ENCODE data around the gene GOLPH3. TPM values are rescaled to one million over a fixed set of nuclear protein-coding genes. Genes with fewer than 3 reads are reported as not detected.

Gene GOLPH3
- total RNA-seq, 1 experiment from 2014 or later = 46.2 TPM

- H3K79me2 ChIP-seq (ENCODE audit: low read length) = no peaks in the 10 kb centered on the region
- CTCF ChIA-PET = interaction anchor here (0.6 kb wide), 1 partner anchor 808 kb away, joined by 3 read pairs; no protein-coding TSS in a partner anchor
- no peak overlapping the region for H2AFZ ChIP-seq (ENCODE audit: low read length)
Measured at GRCh38 chr5:32109236-32109635, 64.9 kb downstream of the GOLPH3 start.

GRCh38 chr5:32108167-32108566 is 66.0 kb downstream of the GOLPH3 start:
- Histone ChIP-seq H4K20me1 (ENCODE audit: low read length) (no peaks in the 10 kb centered on the region), H3K4me2 (ENCODE audit: low read length) (no peak overlapping the region), H3K9me3 (ENCODE audit: low read length) (no peaks in the 10 kb centered on the region), H3K4me1 (ENCODE audit: insufficient read depth, low read length) (no peaks in the 10 kb centered on the region), H3K36me3 (ENCODE audit: low read depth, low read length) (peaks cover 36% of the 10 kb centered on the region), H3K9ac (ENCODE audit: low read length) (no peak overlapping the region), H3K27ac (ENCODE audit: low read length) (no peak overlapping the region), H3K9me2 (replicated peaks; ENCODE audit: low read length) (no peaks in the 10 kb centered on the region), H2AFZ (ENCODE audit: low read length) (no peak overlapping the region), H3F3A (ENCODE audit: low read length, unreplicated experiment) (no peaks in the 10 kb centered on the region), H3K27me3 (ENCODE audit: low read length) (no peaks in the 10 kb centered on the region), H3K4me3 (ENCODE audit: low read length) (no peak overlapping the region), H3K79me2 (ENCODE audit: low read length) (no peaks in the 10 kb centered on the region)
- CTCF ChIA-PET = no interaction called here
- DNase-seq (no peak), ATAC-seq (no peak)
- intact Hi-C loops (cut with micrococcal nuclease) = no loop called here
- TF ChIP-seq EZH2phosphoT487 (IDR thresholded peaks at IDR 0.05; ENCODE audit: borderline replicate concordance, low read length) (no peak), EZH2 (IDR thresholded peaks at IDR 0.05; ENCODE audit: low read length, unreplicated experiment) (no peak), CTCF (conservative IDR thresholded peaks at IDR 0.05; ENCODE audit: low read depth, low read length) (no peak)
- POLR2A ChIA-PET (ENCODE audit: unreplicated experiment) = no interaction called here
- BruUV-seq (replicated peaks) = no TSS peak

More at GRCh38 chr5:32109236-32109635, 64.9 kb downstream of the GOLPH3 start:
- Histone ChIP-seq H3K9me2 (replicated peaks; ENCODE audit: low read length) (no peaks in the 10 kb centered on the region), H3K4me1 (ENCODE audit: insufficient read depth, low read length) (no peaks in the 10 kb centered on the region), H3K27ac (ENCODE audit: low read length) (no peak overlapping the region), H3K4me2 (ENCODE audit: low read length) (no peak overlapping the region), H4K20me1 (ENCODE audit: low read length) (no peaks in the 10 kb centered on the region), H3K9ac (ENCODE audit: low read length) (no peak overlapping the region), H3K36me3 (ENCODE audit: low read depth, low read length) (peaks cover 30% of the 10 kb centered on the region), H3F3A (ENCODE audit: low read length, unreplicated experiment) (no peaks in the 10 kb centered on the region), H3K4me3 (ENCODE audit: low read length) (no peak overlapping the region), H3K27me3 (ENCODE audit: low read length) (no peaks in the 10 kb centered on the region), H3K9me3 (ENCODE audit: low read length) (no peaks in the 10 kb centered on the region)
- POLR2A ChIA-PET (ENCODE audit: unreplicated experiment) = interaction anchor here (0.6 kb wide), 1 partner anchor 427 kb away, joined by 3 read pairs; no protein-coding TSS in a partner anchor
- intact Hi-C loops (cut with micrococcal nuclease) = no loop called here
- TF ChIP-seq CTCF (conservative IDR thresholded peaks at IDR 0.05; ENCODE audit: low read depth, low read length) = no peak
- TF ChIP-seq EZH2 (IDR thresholded peaks at IDR 0.05; ENCODE audit: low read length, unreplicated experiment) = no peak
- TF ChIP-seq EZH2phosphoT487 (IDR thresholded peaks at IDR 0.05; ENCODE audit: borderline replicate concordance, low read length) = no peak
- no TSS peak for BruUV-seq (replicated peaks)
- DNase-seq (no peak), ATAC-seq (no peak)

GRCh38 chr5:32107291-32107690 is 66.8 kb downstream of the GOLPH3 start:
- ATAC-seq = no peak

More at GRCh38 chr5:32107291-32107690, 66.8 kb downstream of the GOLPH3 start:
- Histone ChIP-seq H3K27me3 (ENCODE audit: low read length) (no peaks in the 10 kb centered on the region), H3K9me3 (ENCODE audit: low read length) (no peaks in the 10 kb centered on the region), H3K36me3 (ENCODE audit: low read depth, low read length) (peaks cover 35% of the 10 kb centered on the region), H3K79me2 (ENCODE audit: low read length) (no peaks in the 10 kb centered on the region), H3K9me2 (replicated peaks; ENCODE audit: low read length) (no peaks in the 10 kb centered on the region), H3K9ac (ENCODE audit: low read length) (no peak overlapping the region), H3K4me1 (ENCODE audit: insufficient read depth, low read length) (no peaks in the 10 kb centered on the region), H2AFZ (ENCODE audit: low read length) (no peak overlapping the region), H4K20me1 (ENCODE audit: low read length) (no peaks in the 10 kb centered on the region), H3K27ac (ENCODE audit: low read length) (no peak overlapping the region), H3F3A (ENCODE audit: low read length, unreplicated experiment) (no peaks in the 10 kb centered on the region), H3K4me3 (ENCODE audit: low read length) (no peak overlapping the region), H3K4me2 (ENCODE audit: low read length) (no peak overlapping the region)
- no peak for DNase-seq
- ChIA-PET POLR2A (ENCODE audit: unreplicated experiment) (no interaction called here), CTCF (no interaction called here)
- intact Hi-C loops (cut with micrococcal nuclease) = no loop called here
- BruUV-seq (replicated peaks) = no TSS peak
- TF ChIP-seq CTCF (conservative IDR thresholded peaks at IDR 0.05; ENCODE audit: low read depth, low read length) (no peak), EZH2 (IDR thresholded peaks at IDR 0.05; ENCODE audit: low read length, unreplicated experiment) (no peak), EZH2phosphoT487 (IDR thresholded peaks at IDR 0.05; ENCODE audit: borderline replicate concordance, low read length) (no peak)

Data from PC-3 (cell line).